IgD-negative memory B cell (primary cell): ENCODE data around the gene EHD1. TPM values are rescaled to one million over a fixed set of nuclear protein-coding genes. Genes with fewer than 3 reads are reported as not detected.

Source experiments
- H3K27ac Mint-ChIP-seq, 3 donors: one replicate each; pipeline ENCODE4 v1.8.0; 2020 to 2022; ENCODE audit warnings: mild to moderate bottlenecking in 3 of 3, mixed read lengths in 3 of 3, moderate library complexity in 1 of 3
- H3K27me3 Mint-ChIP-seq: one replicate; pipeline ENCODE4 v1.8.0; 2021; ENCODE audit warnings: mixed read lengths
- H3K36me3 Mint-ChIP-seq: one replicate; pipeline ENCODE4 v1.8.0; 2020; ENCODE audit warnings: mild to moderate bottlenecking, mixed read lengths
- H3K4me1 Mint-ChIP-seq, 3 donors: one replicate each; pipeline ENCODE4 v1.8.0; 2020 to 2022; ENCODE audit warnings: mixed read lengths in 3 of 3, mild to moderate bottlenecking in 1 of 3
- H3K4me3 Mint-ChIP-seq, 4 donors: one replicate each; pipeline ENCODE4 v1.8.0; 2020 to 2022; ENCODE audit warnings: mild to moderate bottlenecking in 4 of 4, mixed read lengths in 4 of 4, moderate library complexity in 3 of 4
- H3K9me3 Mint-ChIP-seq, 3 donors: one replicate each; pipeline ENCODE4 v1.8.0; 2020 to 2021; ENCODE audit warnings: mixed read lengths in 3 of 3, mild to moderate bottlenecking in 1 of 3
- polyA plus RNA-seq: library from polyadenylated mRNA; unstranded; fragments of 300-500 nt; fragmentation: Illumina TruSeq; gene quantifications from one replicate; pipeline ENCODE4 v1.2.3, GENCODE V29; 2021

The EHD1 gene
- polyA plus RNA-seq, 1 donor from 2014 or later, result 210 TPM

- Mint-ChIP-seq H3K4me3 (no peak overlapping the region), H3K27ac (no peak overlapping the region), H3K9me3 (no peaks in the 10 kb centered on the region), H3K27me3 (no peaks in the 10 kb centered on the region), H3K36me3 (peaks cover 1% of the 10 kb centered on the region), H3K4me1 (peaks cover 4 to 5% (median 5%) of the 10 kb centered on the region in 3 donors)
These were observed 22.4 kb upstream of the EHD1 start for GRCh38 chr11:64900774-64901173.

GRCh38 chr11:64900263-64900678, 21.9 kb upstream of the EHD1 start:
- H3K9me3 Mint-ChIP-seq, result no peaks in the 10 kb centered on the region
- H3K36me3 Mint-ChIP-seq, result peaks cover 1% of the 10 kb centered on the region
- peak overlapping the region in 2 of 4 donors; percentile 5 to 24 for H3K4me3 Mint-ChIP-seq
- H3K4me1 Mint-ChIP-seq, result peaks cover 4 to 5% (median 5%) of the 10 kb centered on the region in 3 donors
- H3K27me3 Mint-ChIP-seq, result no peaks in the 10 kb centered on the region
- peak overlapping the region; percentile 34 to 95 (median 95) for H3K27ac Mint-ChIP-seq

GRCh38 chr11:64898541-64898940, 20.1 kb upstream of the EHD1 start:
- Mint-ChIP-seq H3K4me1 (peaks cover 5 to 7% (median 6%) of the 10 kb centered on the region in 3 donors), H3K9me3 (no peaks in the 10 kb centered on the region), H3K27ac (no peak overlapping the region), H3K27me3 (no peaks in the 10 kb centered on the region), H3K36me3 (peaks cover 1% of the 10 kb centered on the region), H3K4me3 (no peak overlapping the region)

GRCh38 chr11:64898076-64898445, 19.6 kb upstream of the EHD1 start:
- H3K27ac Mint-ChIP-seq, result no peak overlapping the region

GRCh38 chr11:64897381-64898075, 19.1 kb upstream of the EHD1 start:
- H3K27ac Mint-ChIP-seq, result no peak overlapping the region
- peaks cover 6 to 7% (median 6%) of the 10 kb centered on the region in 3 donors for H3K4me1 Mint-ChIP-seq
- H3K36me3 Mint-ChIP-seq, result peaks cover 1% of the 10 kb centered on the region
- H3K4me3 Mint-ChIP-seq, result no peak overlapping the region
- no peaks in the 10 kb centered on the region for H3K27me3 Mint-ChIP-seq
- H3K9me3 Mint-ChIP-seq, result no peaks in the 10 kb centered on the region

More at GRCh38 chr11:64898076-64898445, 19.6 kb upstream of the EHD1 start:
- Mint-ChIP-seq H3K4me1 (peaks cover 5 to 7% (median 6%) of the 10 kb centered on the region in 3 donors), H3K36me3 (peaks cover 1% of the 10 kb centered on the region), H3K9me3 (no peaks in the 10 kb centered on the region), H3K4me3 (no peak overlapping the region), H3K27me3 (no peaks in the 10 kb centered on the region)

GRCh38 chr11:64896448-64897022, 18.1 kb upstream of the EHD1 start:
- H3K4me1 Mint-ChIP-seq, result peaks cover 10 to 11% (median 10%) of the 10 kb centered on the region in 3 donors
- H3K36me3 Mint-ChIP-seq, result peaks cover 1% of the 10 kb centered on the region
- H3K9me3 Mint-ChIP-seq, result no peaks in the 10 kb centered on the region
- no peak overlapping the region for H3K4me3 Mint-ChIP-seq
- no peaks in the 10 kb centered on the region for H3K27me3 Mint-ChIP-seq
- no peak overlapping the region for H3K27ac Mint-ChIP-seq

GRCh38 chr11:64894812-64895452, 16.5 kb upstream of the EHD1 start:
- no peaks in the 10 kb centered on the region for H3K9me3 Mint-ChIP-seq
- no peaks in the 10 kb centered on the region for H3K36me3 Mint-ChIP-seq
- no peak overlapping the region for H3K4me3 Mint-ChIP-seq
- H3K27ac Mint-ChIP-seq, result peak overlapping the region in 1 of 3 donors; percentile 91
- no peaks in the 10 kb centered on the region for H3K27me3 Mint-ChIP-seq
- peaks cover 6 to 7% (median 7%) of the 10 kb centered on the region in 3 donors for H3K4me1 Mint-ChIP-seq

- Mint-ChIP-seq H3K27ac (peak overlapping the region in 1 of 3 donors; percentile 91), H3K9me3 (no peaks in the 10 kb centered on the region), H3K4me3 (no peak overlapping the region), H3K27me3 (no peaks in the 10 kb centered on the region), H3K36me3 (no peaks in the 10 kb centered on the region), H3K4me1 (peaks cover 6 to 7% (median 6%) of the 10 kb centered on the region in 3 donors)
These were observed 15.8 kb upstream of the EHD1 start for GRCh38 chr11:64894070-64894811.

GRCh38 chr11:64893194-64894069, 15.0 kb upstream of the EHD1 start:
- no peak overlapping the region for H3K4me3 Mint-ChIP-seq
- no peak overlapping the region for H3K27ac Mint-ChIP-seq
- H3K36me3 Mint-ChIP-seq, result no peaks in the 10 kb centered on the region
- peaks cover 6 to 7% (median 6%) of the 10 kb centered on the region in 3 donors for H3K4me1 Mint-ChIP-seq
- H3K9me3 Mint-ChIP-seq, result no peaks in the 10 kb centered on the region
- H3K27me3 Mint-ChIP-seq, result no peaks in the 10 kb centered on the region

- Mint-ChIP-seq H3K4me3 (no peak overlapping the region), H3K4me1 (peaks cover 10 to 11% (median 11%) of the 10 kb centered on the region in 3 donors), H3K36me3 (no peaks in the 10 kb centered on the region), H3K9me3 (no peaks in the 10 kb centered on the region), H3K27me3 (no peaks in the 10 kb centered on the region), H3K27ac (peak overlapping the region in 1 of 3 donors; percentile 81)
These were observed 14.4 kb upstream of the EHD1 start for GRCh38 chr11:64892838-64893193.

- H3K9me3 Mint-ChIP-seq, result no peaks in the 10 kb centered on the region
- no peak overlapping the region for H3K4me3 Mint-ChIP-seq
- peak overlapping the region in 1 of 3 donors; percentile 81 for H3K27ac Mint-ChIP-seq
- H3K36me3 Mint-ChIP-seq, result no peaks in the 10 kb centered on the region
- H3K4me1 Mint-ChIP-seq, result peaks cover 11 to 13% (median 13%) of the 10 kb centered on the region in 3 donors
- no peaks in the 10 kb centered on the region for H3K27me3 Mint-ChIP-seq
These were observed 14.0 kb upstream of the EHD1 start for GRCh38 chr11:64892411-64892831.

- Mint-ChIP-seq H3K27ac (peak overlapping the region in 1 of 3 donors; percentile 24), H3K4me3 (no peak overlapping the region), H3K27me3 (no peaks in the 10 kb centered on the region), H3K36me3 (no peaks in the 10 kb centered on the region), H3K9me3 (no peaks in the 10 kb centered on the region), H3K4me1 (peaks cover 14 to 16% (median 14%) of the 10 kb centered on the region in 3 donors)
These were observed 13.5 kb upstream of the EHD1 start for GRCh38 chr11:64891880-64892279.

- H3K27ac Mint-ChIP-seq, result peak overlapping the region in 1 of 3 donors; percentile 24
- peaks cover 14 to 16% (median 14%) of the 10 kb centered on the region in 3 donors for H3K4me1 Mint-ChIP-seq
- H3K9me3 Mint-ChIP-seq, result no peaks in the 10 kb centered on the region
- H3K27me3 Mint-ChIP-seq, result no peaks in the 10 kb centered on the region
- no peak overlapping the region for H3K4me3 Mint-ChIP-seq
- no peaks in the 10 kb centered on the region for H3K36me3 Mint-ChIP-seq
These were observed 12.9 kb upstream of the EHD1 start for GRCh38 chr11:64891215-64891848.

GRCh38 chr11:64890522-64890939, 12.1 kb upstream of the EHD1 start:
- H3K9me3 Mint-ChIP-seq, result no peaks in the 10 kb centered on the region
- no peaks in the 10 kb centered on the region for H3K36me3 Mint-ChIP-seq
- H3K4me3 Mint-ChIP-seq, result no peak overlapping the region
- no peaks in the 10 kb centered on the region for H3K27me3 Mint-ChIP-seq
- H3K27ac Mint-ChIP-seq, result no peak overlapping the region
- peaks cover 14 to 16% (median 16%) of the 10 kb centered on the region in 3 donors for H3K4me1 Mint-ChIP-seq
